ENCODE measurements around the gene DIPK1C.

DIPK1C gene

DNA sequence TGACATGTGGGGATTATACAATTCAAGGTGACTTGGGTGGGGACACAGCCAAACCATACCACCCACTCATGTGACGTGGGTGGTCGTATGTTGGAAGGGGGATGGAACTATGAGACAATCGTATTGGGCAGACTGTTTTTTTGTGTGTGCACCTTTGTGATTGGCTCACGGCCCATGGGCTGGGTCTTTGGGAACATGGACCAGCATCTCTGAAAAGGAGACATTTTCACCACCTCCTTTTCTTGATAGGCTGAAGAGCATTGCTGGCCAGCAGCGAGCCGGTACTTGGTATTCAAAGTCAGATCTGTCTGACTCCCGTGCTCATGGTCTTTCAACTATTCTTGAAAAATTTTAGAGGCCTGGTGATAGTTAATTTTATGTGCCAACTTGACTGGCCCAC is 62.1 kb downstream of the DIPK1C start:
- Histone ChIP-seq H3K4me1 (ENCODE audit: control insufficient read depth in 2 of 2, insufficient read depth in 2 of 2, low read length in 2 of 2) (no peaks in the 10 kb centered on the region), H3K27ac (ENCODE audit: low read depth in 2 of 2, low read length in 2 of 2) (no peak overlapping the region), H3K4me3 (ENCODE audit: low read length in 2 of 2) (no peak overlapping the region), H3K27me3 (ENCODE audit: control insufficient read depth in 2 of 2, insufficient read depth in 2 of 2, low read length in 2 of 2) (peaks cover 0 to 2% of the 10 kb centered on the region in 2 donors), H3K36me3 (ENCODE audit: control insufficient read depth in 2 of 2, insufficient read depth in 2 of 2, low read length in 2 of 2) (no peaks in the 10 kb centered on the region), H3K9ac (ENCODE audit: low read depth in 1 of 2, low read length in 2 of 2) (no peak overlapping the region), H3K9me3 (ENCODE audit: control insufficient read depth in 2 of 2, low read length in 2 of 2) (no peaks in the 10 kb centered on the region)

GRCh38 chr18:74392323-74392722 is 64.8 kb downstream of the DIPK1C start:
- H3K9ac ChIP-seq (ENCODE audit: low read depth in 1 of 2, low read length in 2 of 2): no peak overlapping the region
- H3K9me3 ChIP-seq (ENCODE audit: control insufficient read depth in 2 of 2, low read length in 2 of 2): no peaks in the 10 kb centered on the region
- no peak overlapping the region for H3K27ac ChIP-seq (ENCODE audit: low read depth in 2 of 2, low read length in 2 of 2)
- H3K27me3 ChIP-seq (ENCODE audit: control insufficient read depth in 2 of 2, insufficient read depth in 2 of 2, low read length in 2 of 2): peaks cover 0 to 2% of the 10 kb centered on the region in 2 donors
- H3K4me3 ChIP-seq (ENCODE audit: low read length in 2 of 2): no peak overlapping the region
- H3K4me1 ChIP-seq (ENCODE audit: control insufficient read depth in 2 of 2, insufficient read depth in 2 of 2, low read length in 2 of 2): no peaks in the 10 kb centered on the region
- no peaks in the 10 kb centered on the region for H3K36me3 ChIP-seq (ENCODE audit: control insufficient read depth in 2 of 2, insufficient read depth in 2 of 2, low read length in 2 of 2)

GRCh38 chr18:74390900-74391299 is 66.2 kb downstream of the DIPK1C start:
- no peaks in the 10 kb centered on the region for H3K4me1 ChIP-seq (ENCODE audit: control insufficient read depth in 2 of 2, insufficient read depth in 2 of 2, low read length in 2 of 2)
- H3K4me3 ChIP-seq (ENCODE audit: low read length in 2 of 2): no peak overlapping the region
- no peaks in the 10 kb centered on the region for H3K36me3 ChIP-seq (ENCODE audit: control insufficient read depth in 2 of 2, insufficient read depth in 2 of 2, low read length in 2 of 2)
- H3K27ac ChIP-seq (ENCODE audit: low read depth in 2 of 2, low read length in 2 of 2): no peak overlapping the region
- no peaks in the 10 kb centered on the region for H3K27me3 ChIP-seq (ENCODE audit: control insufficient read depth in 2 of 2, insufficient read depth in 2 of 2, low read length in 2 of 2)
- H3K9ac ChIP-seq (ENCODE audit: low read depth in 1 of 2, low read length in 2 of 2): no peak overlapping the region
- no peaks in the 10 kb centered on the region for H3K9me3 ChIP-seq (ENCODE audit: control insufficient read depth in 2 of 2, low read length in 2 of 2)

- Histone ChIP-seq H3K36me3 (ENCODE audit: control insufficient read depth in 2 of 2, insufficient read depth in 2 of 2, low read length in 2 of 2) (no peaks in the 10 kb centered on the region), H3K4me1 (ENCODE audit: control insufficient read depth in 2 of 2, insufficient read depth in 2 of 2, low read length in 2 of 2) (no peaks in the 10 kb centered on the region), H3K9me3 (ENCODE audit: control insufficient read depth in 2 of 2, low read length in 2 of 2) (no peaks in the 10 kb centered on the region), H3K4me3 (ENCODE audit: low read length in 2 of 2) (no peak overlapping the region), H3K27ac (ENCODE audit: low read depth in 2 of 2, low read length in 2 of 2) (no peak overlapping the region), H3K27me3 (ENCODE audit: control insufficient read depth in 2 of 2, insufficient read depth in 2 of 2, low read length in 2 of 2) (no peaks in the 10 kb centered on the region), H3K9ac (ENCODE audit: low read depth in 1 of 2, low read length in 2 of 2) (no peak overlapping the region)
Measured at GRCh38 chr18:74389991-74390390, 67.1 kb downstream of the DIPK1C start.

DNA sequence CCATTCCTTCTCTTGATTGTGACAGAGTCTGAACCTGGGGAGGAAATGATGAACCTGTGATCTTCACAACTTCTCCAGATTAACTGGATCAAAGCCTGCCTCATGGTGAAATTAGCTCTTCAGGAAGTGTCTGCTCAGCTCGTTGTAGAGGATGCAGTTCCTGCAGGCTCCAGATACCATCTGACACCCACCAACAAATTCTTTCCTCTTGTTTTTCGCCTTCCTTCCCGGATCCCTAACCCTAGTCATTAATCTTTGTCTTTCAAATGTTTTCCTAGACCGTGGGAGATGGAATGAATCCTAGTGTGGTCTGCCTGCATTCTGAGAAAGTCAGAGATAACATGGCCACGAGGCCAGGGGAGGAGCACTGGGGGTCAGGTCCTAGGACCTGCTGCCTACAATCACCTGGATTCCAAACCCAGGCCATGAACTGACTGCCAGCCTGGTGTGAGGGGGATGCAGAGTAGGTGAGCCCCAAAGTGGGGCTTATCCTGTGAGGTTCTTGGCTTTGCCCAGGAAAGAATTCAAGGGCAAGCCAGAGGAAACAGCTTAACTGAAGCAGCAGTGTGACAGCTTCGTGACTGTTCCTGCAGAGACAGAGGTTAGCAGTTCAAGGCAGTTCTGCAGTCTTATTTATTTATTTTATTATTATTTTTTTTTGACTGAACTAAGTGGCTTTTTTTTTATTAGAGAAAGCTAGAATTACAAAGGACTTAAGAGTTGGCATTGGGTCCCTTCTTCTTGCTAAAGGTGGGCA is 67.8 kb downstream of the DIPK1C start:
- H3K27ac ChIP-seq (ENCODE audit: low read depth in 2 of 2, low read length in 2 of 2): no peak overlapping the region
- H3K9me3 ChIP-seq (ENCODE audit: control insufficient read depth in 2 of 2, low read length in 2 of 2): no peaks in the 10 kb centered on the region
- H3K4me1 ChIP-seq (ENCODE audit: control insufficient read depth in 2 of 2, insufficient read depth in 2 of 2, low read length in 2 of 2): no peaks in the 10 kb centered on the region
- no peak overlapping the region for H3K9ac ChIP-seq (ENCODE audit: low read depth in 1 of 2, low read length in 2 of 2)
- no peaks in the 10 kb centered on the region for H3K27me3 ChIP-seq (ENCODE audit: control insufficient read depth in 2 of 2, insufficient read depth in 2 of 2, low read length in 2 of 2)
- no peak overlapping the region for H3K4me3 ChIP-seq (ENCODE audit: low read length in 2 of 2)
- H3K36me3 ChIP-seq (ENCODE audit: control insufficient read depth in 2 of 2, insufficient read depth in 2 of 2, low read length in 2 of 2): no peaks in the 10 kb centered on the region

GRCh38 chr18:74388227-74388626 is 68.9 kb downstream of the DIPK1C start:
- no peaks in the 10 kb centered on the region for H3K36me3 ChIP-seq (ENCODE audit: control insufficient read depth in 2 of 2, insufficient read depth in 2 of 2, low read length in 2 of 2)
- no peaks in the 10 kb centered on the region for H3K27me3 ChIP-seq (ENCODE audit: control insufficient read depth in 2 of 2, insufficient read depth in 2 of 2, low read length in 2 of 2)
- no peak overlapping the region for H3K27ac ChIP-seq (ENCODE audit: low read depth in 2 of 2, low read length in 2 of 2)
- no peak overlapping the region for H3K9ac ChIP-seq (ENCODE audit: low read depth in 1 of 2, low read length in 2 of 2)
- H3K4me3 ChIP-seq (ENCODE audit: low read length in 2 of 2): no peak overlapping the region
- H3K4me1 ChIP-seq (ENCODE audit: control insufficient read depth in 2 of 2, insufficient read depth in 2 of 2, low read length in 2 of 2): no peaks in the 10 kb centered on the region
- no peaks in the 10 kb centered on the region for H3K9me3 ChIP-seq (ENCODE audit: control insufficient read depth in 2 of 2, low read length in 2 of 2)

GRCh38 chr18:74387383-74387782 is 69.7 kb downstream of the DIPK1C start:
- Histone ChIP-seq H3K4me3 (ENCODE audit: low read length in 2 of 2) (no peak overlapping the region), H3K27me3 (ENCODE audit: control insufficient read depth in 2 of 2, insufficient read depth in 2 of 2, low read length in 2 of 2) (no peaks in the 10 kb centered on the region), H3K27ac (ENCODE audit: low read depth in 2 of 2, low read length in 2 of 2) (no peak overlapping the region), H3K9me3 (ENCODE audit: control insufficient read depth in 2 of 2, low read length in 2 of 2) (no peaks in the 10 kb centered on the region), H3K36me3 (ENCODE audit: control insufficient read depth in 2 of 2, insufficient read depth in 2 of 2, low read length in 2 of 2) (no peaks in the 10 kb centered on the region), H3K9ac (ENCODE audit: low read depth in 1 of 2, low read length in 2 of 2) (no peak overlapping the region), H3K4me1 (ENCODE audit: control insufficient read depth in 2 of 2, insufficient read depth in 2 of 2, low read length in 2 of 2) (no peaks in the 10 kb centered on the region)
